Activated B cell treated with CpG ODN at 0.5 μM for 24 hours (primary cell): ENCODE measurements around the gene MAP7D3. TPM values are rescaled to one million over a fixed set of nuclear protein-coding genes. Genes with fewer than 3 reads are reported as not detected.

Experiments used
- ATAC-seq: fragments of 200-7000 bp; cut with Tn5 transposase; one replicate; pipeline ENCODE4 v1.10.0; 2021; ENCODE audit warnings: low read depth, mild to moderate bottlenecking, moderate library complexity
- CTCF ChIA-PET: fragments of 350-600 bp; sonication (Branson Sonifier 250); formaldehyde crosslinking; loops from one replicate; lab custom pipeline; 2021; ENCODE audit warnings: antibody characterized with exemption; lab: Charles Lee
- POLR2A ChIA-PET: fragments of 350-600 bp; sonication (Branson Sonifier 250); formaldehyde crosslinking; loops from one replicate; lab custom pipeline; 2021; ENCODE audit warnings: antibody characterized with exemption; lab: Charles Lee
- DNase-seq: peaks from one replicate; pipeline ENCODE4 v3.0.0; 2022
- H3K27ac Mint-ChIP-seq: one replicate; pipeline ENCODE4 v1.8.0; 2020; ENCODE audit warnings: mixed read lengths
- H3K27me3 Mint-ChIP-seq: one replicate; pipeline ENCODE4 v1.8.0; 2021; ENCODE audit warnings: mixed read lengths
- H3K36me3 Mint-ChIP-seq: one replicate; pipeline ENCODE4 v1.8.0; 2021; ENCODE audit warnings: low read depth, mixed read lengths
- H3K4me1 Mint-ChIP-seq: one replicate; pipeline ENCODE4 v1.8.0; 2021; ENCODE audit warnings: mixed read lengths
- H3K4me3 Mint-ChIP-seq: one replicate; pipeline ENCODE4 v1.8.0; 2020; ENCODE audit warnings: mild to moderate bottlenecking, mixed read lengths
- H3K9me3 Mint-ChIP-seq: one replicate; pipeline ENCODE4 v1.8.0; 2020; ENCODE audit warnings: mixed read lengths
- intact Hi-C: fragments of 100-400 bp; cut with micrococcal nuclease; formaldehyde crosslinking; loops from one replicate; pipeline ENCODE4 v1.15.1; 2024
- total RNA-seq: library from RNA; stranded (reverse); gene quantifications from 2 replicates; pipeline ENCODE4 v1.2.3, GENCODE V29; 2022
- TF ChIP-seq, protein P1 (sequence below): fragments of 200-600 bp; IDR thresholded peaks from one replicate; pipeline ENCODE4 v1.8.0; 2022; ENCODE audit warnings: antibody characterized with exemption, mild to moderate bottlenecking

The MAP7D3 gene
- total RNA-seq, 1 donor from 2014 or later: 12.2 TPM

DNA sequence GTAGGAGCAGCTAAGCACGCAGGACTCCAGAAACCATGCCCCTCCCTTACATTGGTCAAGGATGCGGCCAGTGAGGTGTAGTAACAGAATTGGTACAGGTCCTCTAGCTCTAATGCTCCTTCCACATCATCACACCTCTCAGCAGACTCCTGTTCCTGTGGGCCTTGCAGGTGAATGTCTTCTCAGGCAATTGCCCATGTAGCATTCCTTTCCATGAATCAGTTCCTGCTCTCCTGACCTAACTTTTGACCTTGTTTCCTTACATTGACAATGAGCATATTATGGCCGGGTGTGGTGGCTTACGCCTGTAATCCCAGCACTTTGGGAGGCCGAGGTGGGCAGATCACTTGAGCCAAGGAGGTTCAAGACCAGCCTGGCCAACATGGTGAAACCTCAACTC is 31.3 kb downstream of the MAP7D3 start:
- POLR2A ChIA-PET: no interaction called here
- intact Hi-C loops: no loop called here
- H3K27me3 Mint-ChIP-seq: no peaks in the 10 kb centered on the region
- H3K36me3 Mint-ChIP-seq: peaks cover 53% of the 10 kb centered on the region
- no peak overlapping the region for H3K27ac Mint-ChIP-seq
- TF ChIP-seq, protein P1, sequence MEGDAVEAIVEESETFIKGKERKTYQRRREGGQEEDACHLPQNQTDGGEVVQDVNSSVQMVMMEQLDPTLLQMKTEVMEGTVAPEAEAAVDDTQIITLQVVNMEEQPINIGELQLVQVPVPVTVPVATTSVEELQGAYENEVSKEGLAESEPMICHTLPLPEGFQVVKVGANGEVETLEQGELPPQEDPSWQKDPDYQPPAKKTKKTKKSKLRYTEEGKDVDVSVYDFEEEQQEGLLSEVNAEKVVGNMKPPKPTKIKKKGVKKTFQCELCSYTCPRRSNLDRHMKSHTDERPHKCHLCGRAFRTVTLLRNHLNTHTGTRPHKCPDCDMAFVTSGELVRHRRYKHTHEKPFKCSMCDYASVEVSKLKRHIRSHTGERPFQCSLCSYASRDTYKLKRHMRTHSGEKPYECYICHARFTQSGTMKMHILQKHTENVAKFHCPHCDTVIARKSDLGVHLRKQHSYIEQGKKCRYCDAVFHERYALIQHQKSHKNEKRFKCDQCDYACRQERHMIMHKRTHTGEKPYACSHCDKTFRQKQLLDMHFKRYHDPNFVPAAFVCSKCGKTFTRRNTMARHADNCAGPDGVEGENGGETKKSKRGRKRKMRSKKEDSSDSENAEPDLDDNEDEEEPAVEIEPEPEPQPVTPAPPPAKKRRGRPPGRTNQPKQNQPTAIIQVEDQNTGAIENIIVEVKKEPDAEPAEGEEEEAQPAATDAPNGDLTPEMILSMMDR: no peak
- no peak for DNase-seq
- H3K4me3 Mint-ChIP-seq: no peak overlapping the region
- ATAC-seq: no peak
- CTCF ChIA-PET: no interaction called here
- no peaks in the 10 kb centered on the region for H3K9me3 Mint-ChIP-seq
- no peaks in the 10 kb centered on the region for H3K4me1 Mint-ChIP-seq

DNA sequence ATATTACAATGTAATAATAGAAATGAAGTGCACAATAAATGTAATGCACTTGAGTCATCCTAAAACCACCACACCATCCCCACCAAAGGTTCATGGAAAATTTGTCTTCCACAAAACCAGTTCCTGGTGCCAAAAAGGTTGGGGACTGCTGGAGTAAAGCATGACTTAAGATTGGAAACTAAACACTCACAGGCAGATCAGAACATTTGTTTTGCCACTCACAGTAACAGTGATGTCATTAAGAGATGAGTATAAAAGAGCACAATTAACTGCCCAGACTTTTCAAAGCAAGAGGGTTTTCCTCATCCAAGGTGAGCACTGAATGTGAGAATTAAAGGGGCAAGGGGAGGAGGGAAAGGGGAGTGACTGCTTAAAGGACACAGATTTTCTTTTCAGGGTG is 35.6 kb downstream of the MAP7D3 start:
- DNase-seq: no peak
- Mint-ChIP-seq H3K36me3 (peaks cover 30% of the 10 kb centered on the region), H3K4me1 (peaks cover 20% of the 10 kb centered on the region), H3K27ac (no peak overlapping the region), H3K9me3 (no peaks in the 10 kb centered on the region), H3K27me3 (no peaks in the 10 kb centered on the region), H3K4me3 (no peak overlapping the region)
- CTCF ChIA-PET: no interaction called here
- no peak for ATAC-seq
- POLR2A ChIA-PET: no interaction called here
- TF ChIP-seq, protein P1: no peak
- intact Hi-C loops: no loop called here

DNA sequence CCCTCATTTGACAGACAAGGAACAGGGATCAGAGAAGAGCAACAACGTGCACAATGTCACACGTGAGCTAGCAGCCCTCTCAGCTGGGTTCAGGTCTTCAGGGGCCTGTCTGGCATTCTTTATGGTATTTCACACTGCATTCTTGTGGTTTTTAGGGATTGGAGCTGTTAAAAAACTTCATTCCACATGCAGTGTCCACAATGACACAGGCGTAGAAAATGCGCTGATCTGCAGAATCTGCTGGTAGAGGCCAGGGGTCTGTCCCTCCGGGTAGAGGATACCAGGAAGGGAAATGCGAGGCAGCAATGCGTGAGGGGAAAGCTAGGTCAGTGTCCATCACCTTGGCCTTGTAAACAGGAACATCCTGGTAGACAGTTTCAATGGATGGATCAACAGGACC is 36.6 kb downstream of the MAP7D3 start:
- ATAC-seq (no peak), DNase-seq (no peak)
- Mint-ChIP-seq H3K36me3 (peaks cover 25% of the 10 kb centered on the region), H3K4me1 (peaks cover 31% of the 10 kb centered on the region), H3K9me3 (no peaks in the 10 kb centered on the region), H3K27me3 (no peaks in the 10 kb centered on the region), H3K4me3 (no peak overlapping the region), H3K27ac (no peak overlapping the region)
- ChIA-PET CTCF (interaction anchor here (1.3 kb wide), 1 partner anchor 186 kb away, joined by 4 read pairs; no protein-coding TSS in a partner anchor), POLR2A (no interaction called here)
- TF ChIP-seq, protein P1: no peak
- intact Hi-C loops: loop anchor here (5.0 kb wide), 1 partner anchor 38 kb away; the partner anchor contains the start of gene MAP7D3

DNA sequence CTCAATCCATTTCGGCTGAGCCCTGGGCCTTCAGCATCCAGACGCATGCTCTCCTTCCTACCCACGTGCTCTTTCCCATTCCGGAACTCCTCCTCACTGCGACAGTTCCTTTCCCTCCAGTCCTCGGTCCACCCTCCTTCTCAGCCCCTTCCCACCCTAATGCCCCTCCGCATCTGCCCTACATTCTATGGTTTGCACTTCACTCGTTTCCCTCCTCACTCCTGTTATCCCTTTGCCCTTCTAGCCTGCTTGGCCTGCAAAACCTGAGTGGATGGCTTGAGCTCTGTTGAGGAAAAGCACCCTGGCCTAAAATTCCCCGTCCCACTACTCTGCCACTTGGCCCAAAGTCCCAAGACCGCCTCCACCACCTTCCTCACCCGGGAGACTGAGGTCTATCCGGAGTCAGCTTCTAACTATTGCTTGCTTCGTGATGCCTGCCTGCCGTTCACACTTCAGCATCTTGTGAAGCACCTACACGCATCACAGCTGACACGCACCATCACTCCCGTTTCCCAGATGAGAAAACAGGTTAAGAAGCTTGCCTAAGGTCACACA is 38.6 kb downstream of the MAP7D3 start:
- Mint-ChIP-seq H3K9me3 (no peaks in the 10 kb centered on the region), H3K4me3 (peak overlapping the region; percentile 28), H3K36me3 (peaks cover 10% of the 10 kb centered on the region), H3K27me3 (no peaks in the 10 kb centered on the region), H3K27ac (no peak overlapping the region), H3K4me1 (peaks cover 37% of the 10 kb centered on the region)
- POLR2A ChIA-PET: no interaction called here
- TF ChIP-seq, protein P1: no peak
- no peak for DNase-seq
- intact Hi-C loops: loop anchor here (5.0 kb wide), 1 partner anchor 40 kb away; the partner anchor contains the start of gene MAP7D3
- CTCF ChIA-PET: no interaction called here
- ATAC-seq: no peak

DNA sequence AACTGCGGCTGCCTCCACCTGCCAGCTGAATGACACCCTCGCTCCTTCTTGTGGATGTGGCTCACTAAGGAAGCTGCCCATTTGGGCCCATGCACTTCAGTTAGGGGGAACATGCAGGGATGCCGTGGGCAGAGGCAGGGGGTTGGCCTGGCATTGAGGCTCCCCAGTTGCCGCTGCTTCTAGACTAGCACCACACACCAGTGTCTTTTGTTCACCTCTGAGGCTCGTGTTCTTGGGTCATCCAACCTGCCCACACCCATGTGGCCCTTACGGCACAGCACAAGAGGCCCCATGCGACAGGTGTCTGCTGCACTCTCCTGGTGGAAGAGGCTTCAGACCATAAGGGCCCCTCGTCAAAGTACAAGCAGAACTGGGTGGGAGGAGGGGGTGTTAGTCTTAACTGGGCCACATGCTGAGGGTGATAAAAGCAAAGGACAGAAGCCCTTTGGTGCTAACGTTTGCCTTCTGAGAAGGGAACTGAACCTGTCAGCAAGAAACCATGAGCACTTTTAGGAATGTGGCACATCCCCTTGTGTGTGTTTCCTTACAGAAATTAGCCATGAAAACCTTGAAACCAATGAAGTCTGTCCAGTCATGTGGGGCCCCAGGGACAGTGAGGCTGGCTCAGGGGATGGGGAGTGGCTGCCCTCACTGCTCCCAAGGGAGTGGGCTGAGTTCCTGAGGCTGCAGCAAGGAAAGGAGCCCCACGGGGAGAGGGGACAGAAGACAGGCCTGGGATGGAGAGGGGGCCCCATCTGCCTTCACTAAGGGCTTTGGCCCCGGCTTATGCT is 39.2 kb downstream of the MAP7D3 start:
- Mint-ChIP-seq H3K36me3 (peaks cover 4% of the 10 kb centered on the region), H3K9me3 (no peaks in the 10 kb centered on the region), H3K27ac (no peak overlapping the region), H3K27me3 (no peaks in the 10 kb centered on the region), H3K4me1 (peaks cover 37% of the 10 kb centered on the region), H3K4me3 (no peak overlapping the region)
- ATAC-seq (no peak), DNase-seq (no peak)
- intact Hi-C loops: loop anchor here (5.0 kb wide), 1 partner anchor 40 kb away; the partner anchor contains the start of gene MAP7D3
- ChIA-PET POLR2A (no interaction called here), CTCF (interaction anchor here (2.9 kb wide), 1 partner anchor 183 kb away, joined by 21 read pairs; no protein-coding TSS in a partner anchor)
- TF ChIP-seq, protein P1: no peak
